ENCODE results near the gene ZSWIM6.

- TF ChIP-seq CTCF (IDR thresholded peaks at IDR 0.05) (no peak), POLR2AphosphoS5 (IDR thresholded peaks at IDR 0.05) (no peak)
Measured at GRCh38 chr5:61328791-61329549, 3.1 kb upstream of the ZSWIM6 start.

Measured in stomach (tissue), 4 donors.